Subcutaneous abdominal adipose tissue (tissue), 5 donors: ENCODE data around the gene MRPL38.
A peak's percentile ranks its signal among the peaks of the same experiment; 100 is the strongest.
"Not testable (repeated sequence)": the region's sequence is repeated elsewhere in the genome, so short reads cannot be mapped to it uniquely, and the experiment has no call there.

Experiments
- H3K27ac ChIP-seq: one replicate; pipeline ENCODE4 v1.7.0; 2013; ENCODE audit warnings: low read depth, mild to moderate bottlenecking, inconsistent platforms, low read length, moderate library complexity
- H3K27me3 ChIP-seq, 5 donors: one replicate each; pipeline ENCODE4 v1.7.0; 2013; ENCODE audit warnings: low read length in 5 of 5, inconsistent platforms in 1 of 5; ENCODE audit not compliant: control insufficient read depth in 5 of 5, insufficient read depth in 4 of 5
- H3K36me3 ChIP-seq, 5 donors: one replicate each; pipeline ENCODE4 v1.7.0; 2013; ENCODE audit warnings: low read length in 5 of 5; ENCODE audit not compliant: control insufficient read depth in 5 of 5, insufficient read depth in 5 of 5
- H3K4me1 ChIP-seq, 5 donors: one replicate each; pipeline ENCODE4 v1.7.0; 2013; ENCODE audit warnings: low read length in 5 of 5, mild to moderate bottlenecking in 3 of 5, moderate library complexity in 1 of 5; ENCODE audit not compliant: control insufficient read depth in 5 of 5, insufficient read depth in 5 of 5
- H3K4me3 ChIP-seq, 5 donors: one replicate each; pipeline ENCODE4 v1.7.0; 2013; ENCODE audit warnings: low read length in 5 of 5, low read depth in 1 of 5
- H3K9ac ChIP-seq, 5 donors: one replicate each; pipeline ENCODE4 v1.7.0; 2013; ENCODE audit warnings: low read length in 5 of 5, mild to moderate bottlenecking in 4 of 5, moderate library complexity in 3 of 5
- H3K9me3 ChIP-seq, 5 donors: one replicate each; pipeline ENCODE4 v1.7.0; 2013; ENCODE audit warnings: low read length in 5 of 5; ENCODE audit not compliant: control insufficient read depth in 5 of 5
- donor health status: healthy.
- donor health status: healthy.
- donor health status: healthy.
- donor health status: healthy.
- donor health status: healthy.

MRPL38 gene

GRCh38 chr17:75891605-75892555, 12.8 kb downstream of the MRPL38 start:
- no peak overlapping the region for H3K9ac ChIP-seq
- peaks cover 2 to 36% (median 23%) of the 10 kb centered on the region in 5 donors for H3K4me1 ChIP-seq
- no peaks in the 10 kb centered on the region for H3K27me3 ChIP-seq
- peaks cover 0 to 38% (median 28%) of the 10 kb centered on the region in 5 donors for H3K36me3 ChIP-seq
- no peaks in the 10 kb centered on the region for H3K9me3 ChIP-seq
- H3K27ac ChIP-seq, result no peak overlapping the region
- H3K4me3 ChIP-seq, result no peak overlapping the region

GRCh38 chr17:75891022-75891604, 13.6 kb downstream of the MRPL38 start:
- Histone ChIP-seq H3K9ac (no peak overlapping the region), H3K4me1 (peaks cover 2 to 36% (median 23%) of the 10 kb centered on the region in 5 donors), H3K27ac (no peak overlapping the region), H3K9me3 (no peaks in the 10 kb centered on the region), H3K27me3 (no peaks in the 10 kb centered on the region), H3K36me3 (peaks cover 0 to 38% (median 28%) of the 10 kb centered on the region in 5 donors), H3K4me3 (no peak overlapping the region)

- no peak overlapping the region for H3K9ac ChIP-seq
- no peaks in the 10 kb centered on the region for H3K9me3 ChIP-seq
- peaks cover 0 to 22% (median 9%) of the 10 kb centered on the region in 5 donors for H3K4me1 ChIP-seq
- no peak overlapping the region for H3K27ac ChIP-seq
- H3K4me3 ChIP-seq, result no peak overlapping the region
- H3K27me3 ChIP-seq, result no peaks in the 10 kb centered on the region
- peaks cover 0 to 38% (median 28%) of the 10 kb centered on the region in 5 donors for H3K36me3 ChIP-seq
These were observed 15.2 kb downstream of the MRPL38 start for GRCh38 chr17:75889454-75889853.

- no peak overlapping the region for H3K4me3 ChIP-seq
- peaks cover 0 to 38% (median 28%) of the 10 kb centered on the region in 5 donors for H3K36me3 ChIP-seq
- no peaks in the 10 kb centered on the region for H3K9me3 ChIP-seq
- H3K9ac ChIP-seq, result no peak overlapping the region
- peaks cover 0 to 12% (median 0%) of the 10 kb centered on the region in 5 donors for H3K4me1 ChIP-seq
- H3K27me3 ChIP-seq, result no peaks in the 10 kb centered on the region
- H3K27ac ChIP-seq, result no peak overlapping the region
These were observed 16.2 kb downstream of the MRPL38 start for GRCh38 chr17:75888484-75888883.

- H3K4me1 ChIP-seq, H3K4me3 ChIP-seq: not testable (repeated sequence)
- H3K36me3 ChIP-seq, result peaks cover 0 to 19% (median 16%) of the 10 kb centered on the region in 5 donors
These were observed 18.8 kb downstream of the MRPL38 start for GRCh38 chr17:75885860-75886259.

GRCh38 chr17:75885431-75885830, 19.3 kb downstream of the MRPL38 start:
- H3K4me1 ChIP-seq, result no peaks in the 10 kb centered on the region
- H3K4me3 ChIP-seq, result no peak overlapping the region
- no peaks in the 10 kb centered on the region for H3K27me3 ChIP-seq
- no peak overlapping the region for H3K9ac ChIP-seq
- no peak overlapping the region for H3K27ac ChIP-seq
- H3K36me3 ChIP-seq, result peaks cover 0 to 15% (median 11%) of the 10 kb centered on the region in 5 donors
- H3K9me3 ChIP-seq, result no peaks in the 10 kb centered on the region

More at GRCh38 chr17:75885860-75886259, 18.8 kb downstream of the MRPL38 start:
- H3K27ac ChIP-seq, H3K9me3 ChIP-seq, H3K9ac ChIP-seq, H3K27me3 ChIP-seq: not testable (repeated sequence)

GRCh38 chr17:75881678-75882454, 22.8 kb downstream of the MRPL38 start:
- H3K27ac ChIP-seq, result no peak overlapping the region
- no peak overlapping the region for H3K4me3 ChIP-seq
- H3K4me1 ChIP-seq, result peaks cover 3 to 18% (median 12%) of the 10 kb centered on the region in 5 donors
- no peak overlapping the region for H3K9ac ChIP-seq
- no peaks in the 10 kb centered on the region for H3K36me3 ChIP-seq
- peaks cover 0 to 3% (median 0%) of the 10 kb centered on the region in 5 donors for H3K27me3 ChIP-seq
- no peaks in the 10 kb centered on the region for H3K9me3 ChIP-seq

GRCh38 chr17:75880266-75880665, 24.4 kb downstream of the MRPL38 start:
- Histone ChIP-seq H3K27me3 (peaks cover 0 to 9% (median 0%) of the 10 kb centered on the region in 5 donors), H3K9ac (no peak overlapping the region), H3K9me3 (no peaks in the 10 kb centered on the region), H3K4me1 (peaks cover 14 to 34% (median 28%) of the 10 kb centered on the region in 5 donors), H3K27ac (no peak overlapping the region), H3K36me3 (peaks cover 0 to 9% (median 3%) of the 10 kb centered on the region in 5 donors), H3K4me3 (no peak overlapping the region)

GRCh38 chr17:75878174-75878998, 26.3 kb downstream of the MRPL38 start, which contains the start of gene TRIM47:
Gene TRIM47 (minus strand): TSS chr17:75878581. CDS start chr17:75878548, 33 bp downstream.
- Histone ChIP-seq H3K27me3 (peaks cover 0 to 13% (median 0%) of the 10 kb centered on the region in 5 donors), H3K4me1 (peaks cover 14 to 46% (median 37%) of the 10 kb centered on the region in 5 donors), H3K27ac (peak within 1 kb of the TSS; percentile 98), H3K9me3 (no peaks in the 10 kb centered on the region), H3K4me3 (peak within 1 kb of the TSS; percentile 74 to 88 (median 84)), H3K9ac (peak within 1 kb of the TSS; percentile 73 to 96 (median 90)), H3K36me3 (peaks cover 0 to 22% (median 16%) of the 10 kb centered on the region in 5 donors)
